Measurements from ENCODE around the gene MYH8.

The MYH8 gene

GRCh38 chr17:10384175-10384574 lies 37.6 kb downstream of the MYH8 start:
- H3K27me3 ChIP-seq (ENCODE audit: insufficient read depth, insufficient read length) = no peaks in the 10 kb centered on the region
- TF ChIP-seq ZNF274 (IDR thresholded peaks at IDR 0.05; ENCODE audit: low read depth, low read length) (no peak), YY1 (IDR thresholded peaks at IDR 0.05; ENCODE audit: insufficient read depth, insufficient read length) (no peak), SUZ12 (IDR thresholded peaks at IDR 0.05; ENCODE audit: extremely low read depth, insufficient read depth, insufficient read length) (no peak)
- DNase-seq (ENCODE audit: low read depth, low spot score) = peak; percentile 15

GRCh38 chr17:10380631-10381408 lies 40.9 kb downstream of the MYH8 start:
- DNase-seq (ENCODE audit: low read depth, low spot score) = no peak
- Histone ChIP-seq H3K9ac (ENCODE audit: insufficient read length, low read depth) (no peak overlapping the region), H3K9me3 (ENCODE audit: insufficient read depth, low read length) (no peaks in the 10 kb centered on the region), H3K4me3 (ENCODE audit: insufficient read length, low read depth) (no peak overlapping the region), H3K4me1 (ENCODE audit: insufficient read depth, insufficient read length) (peaks cover 2% of the 10 kb centered on the region), H3K27me3 (ENCODE audit: insufficient read depth, insufficient read length) (no peaks in the 10 kb centered on the region), H3K36me3 (ENCODE audit: insufficient read depth, insufficient read length, low read length) (no peaks in the 10 kb centered on the region)
- TF ChIP-seq YY1 (IDR thresholded peaks at IDR 0.05; ENCODE audit: insufficient read depth, insufficient read length) = no peak
- TF ChIP-seq SUZ12 (IDR thresholded peaks at IDR 0.05; ENCODE audit: extremely low read depth, insufficient read depth, insufficient read length) = no peak
- TF ChIP-seq ZNF274 (IDR thresholded peaks at IDR 0.05; ENCODE audit: low read depth, low read length) = no peak

More at GRCh38 chr17:10384175-10384574, 37.6 kb downstream of the MYH8 start:
- Histone ChIP-seq H3K9me3 (ENCODE audit: insufficient read depth, low read length) (no peaks in the 10 kb centered on the region), H3K9ac (ENCODE audit: insufficient read length, low read depth) (no peak overlapping the region), H3K4me1 (ENCODE audit: insufficient read depth, insufficient read length) (no peaks in the 10 kb centered on the region), H3K4me3 (ENCODE audit: insufficient read length, low read depth) (no peak overlapping the region), H3K36me3 (ENCODE audit: insufficient read depth, insufficient read length, low read length) (no peaks in the 10 kb centered on the region)

- DNase-seq (ENCODE audit: low read depth, low spot score) = no peak
Observed at GRCh38 chr17:10372906-10373305, 48.8 kb downstream of the MYH8 start, which contains the start of gene MYH13. Gene MYH13, minus strand, starts transcription at chr17:10373006. Its CDS starts 8,476 bp downstream, at chr17:10364530.

GRCh38 chr17:10370016-10370608 lies 51.6 kb downstream of the MYH8 start:
- H3K27me3 ChIP-seq (ENCODE audit: insufficient read depth, insufficient read length) = no peaks in the 10 kb centered on the region
- TF ChIP-seq SUZ12 (IDR thresholded peaks at IDR 0.05; ENCODE audit: extremely low read depth, insufficient read depth, insufficient read length) (no peak), YY1 (IDR thresholded peaks at IDR 0.05; ENCODE audit: insufficient read depth, insufficient read length) (no peak), ZNF274 (IDR thresholded peaks at IDR 0.05; ENCODE audit: low read depth, low read length) (no peak)
- no peak overlapping the region for H3K4me3 ChIP-seq (ENCODE audit: insufficient read length, low read depth)
- no peak for DNase-seq (ENCODE audit: low read depth, low spot score)
- no peak overlapping the region for H3K9ac ChIP-seq (ENCODE audit: insufficient read length, low read depth)
- no peaks in the 10 kb centered on the region for H3K36me3 ChIP-seq (ENCODE audit: insufficient read depth, insufficient read length, low read length)
- peaks cover 2% of the 10 kb centered on the region for H3K4me1 ChIP-seq (ENCODE audit: insufficient read depth, insufficient read length)
- no peaks in the 10 kb centered on the region for H3K9me3 ChIP-seq (ENCODE audit: insufficient read depth, low read length)

More at GRCh38 chr17:10372906-10373305, 48.8 kb downstream of the MYH8 start, which contains the start of gene MYH13:
- H3K9me3 ChIP-seq (ENCODE audit: insufficient read depth, low read length) = no peaks in the 10 kb centered on the region
- H3K9ac ChIP-seq (ENCODE audit: insufficient read length, low read depth) = no peak within 1 kb of the TSS
- no peaks in the 10 kb centered on the region for H3K36me3 ChIP-seq (ENCODE audit: insufficient read depth, insufficient read length, low read length)
- no peak within 1 kb of the TSS for H3K4me3 ChIP-seq (ENCODE audit: insufficient read length, low read depth)
- H3K27me3 ChIP-seq (ENCODE audit: insufficient read depth, insufficient read length) = no peaks in the 10 kb centered on the region
- peaks cover 2% of the 10 kb centered on the region for H3K4me1 ChIP-seq (ENCODE audit: insufficient read depth, insufficient read length)
- TF ChIP-seq YY1 (IDR thresholded peaks at IDR 0.05; ENCODE audit: insufficient read depth, insufficient read length) (no peak), ZNF274 (IDR thresholded peaks at IDR 0.05; ENCODE audit: low read depth, low read length) (no peak), SUZ12 (IDR thresholded peaks at IDR 0.05; ENCODE audit: extremely low read depth, insufficient read depth, insufficient read length) (no peak)

GRCh38 chr17:10369239-10369638 lies 52.5 kb downstream of the MYH8 start:
- no peak for TF ChIP-seq ZNF274 (IDR thresholded peaks at IDR 0.05; ENCODE audit: low read depth, low read length)
- no peak for TF ChIP-seq YY1 (IDR thresholded peaks at IDR 0.05; ENCODE audit: insufficient read depth, insufficient read length)
- TF ChIP-seq SUZ12 (IDR thresholded peaks at IDR 0.05; ENCODE audit: extremely low read depth, insufficient read depth, insufficient read length) = no peak
- no peaks in the 10 kb centered on the region for H3K27me3 ChIP-seq (ENCODE audit: insufficient read depth, insufficient read length)
- no peak overlapping the region for H3K4me3 ChIP-seq (ENCODE audit: insufficient read length, low read depth)
- H3K4me1 ChIP-seq (ENCODE audit: insufficient read depth, insufficient read length) = peaks cover 2% of the 10 kb centered on the region
- no peaks in the 10 kb centered on the region for H3K9me3 ChIP-seq (ENCODE audit: insufficient read depth, low read length)
- no peak for DNase-seq (ENCODE audit: low read depth, low spot score)
- H3K9ac ChIP-seq (ENCODE audit: insufficient read length, low read depth) = no peak overlapping the region
- no peaks in the 10 kb centered on the region for H3K36me3 ChIP-seq (ENCODE audit: insufficient read depth, insufficient read length, low read length)

- H3K4me3 ChIP-seq (ENCODE audit: insufficient read length, low read depth) = no peak overlapping the region
- no peaks in the 10 kb centered on the region for H3K36me3 ChIP-seq (ENCODE audit: insufficient read depth, insufficient read length, low read length)
- no peak overlapping the region for H3K9ac ChIP-seq (ENCODE audit: insufficient read length, low read depth)
- TF ChIP-seq ZNF274 (IDR thresholded peaks at IDR 0.05; ENCODE audit: low read depth, low read length) (no peak), SUZ12 (IDR thresholded peaks at IDR 0.05; ENCODE audit: extremely low read depth, insufficient read depth, insufficient read length) (no peak), YY1 (IDR thresholded peaks at IDR 0.05; ENCODE audit: insufficient read depth, insufficient read length) (no peak)
- peaks cover 2% of the 10 kb centered on the region for H3K4me1 ChIP-seq (ENCODE audit: insufficient read depth, insufficient read length)
- DNase-seq (ENCODE audit: low read depth, low spot score) = no peak
- H3K9me3 ChIP-seq (ENCODE audit: insufficient read depth, low read length) = no peaks in the 10 kb centered on the region
- H3K27me3 ChIP-seq (ENCODE audit: insufficient read depth, insufficient read length) = no peaks in the 10 kb centered on the region
Observed at GRCh38 chr17:10368561-10368960, 53.2 kb downstream of the MYH8 start.

- peaks cover 2% of the 10 kb centered on the region for H3K4me1 ChIP-seq (ENCODE audit: insufficient read depth, insufficient read length)
- TF ChIP-seq ZNF274 (IDR thresholded peaks at IDR 0.05; ENCODE audit: low read depth, low read length) = no peak
- TF ChIP-seq SUZ12 (IDR thresholded peaks at IDR 0.05; ENCODE audit: extremely low read depth, insufficient read depth, insufficient read length) = no peak
- TF ChIP-seq YY1 (IDR thresholded peaks at IDR 0.05; ENCODE audit: insufficient read depth, insufficient read length) = no peak
- H3K9me3 ChIP-seq (ENCODE audit: insufficient read depth, low read length) = no peaks in the 10 kb centered on the region
- no peaks in the 10 kb centered on the region for H3K36me3 ChIP-seq (ENCODE audit: insufficient read depth, insufficient read length, low read length)
- DNase-seq (ENCODE audit: low read depth, low spot score) = no peak
- H3K27me3 ChIP-seq (ENCODE audit: insufficient read depth, insufficient read length) = no peaks in the 10 kb centered on the region
- no peak overlapping the region for H3K9ac ChIP-seq (ENCODE audit: insufficient read length, low read depth)
- no peak overlapping the region for H3K4me3 ChIP-seq (ENCODE audit: insufficient read length, low read depth)
Observed at GRCh38 chr17:10360578-10360977, 61.2 kb downstream of the MYH8 start.
